CD4-positive, alpha-beta T cell (primary cell): Measurements from ENCODE around the gene CLRN3. TPM values are rescaled to one million over a fixed set of nuclear protein-coding genes. Genes with fewer than 3 reads are reported as not detected.

ENCODE experiments used
- ATAC-seq: fragments of 200-7000 bp; cut with Tn5 transposase; one replicate; pipeline ENCODE4 v1.10.0; 2022; ENCODE audit warnings: mild to moderate bottlenecking; ENCODE audit not compliant: poor library complexity
- CTCF ChIA-PET: fragments of 350-600 bp; sonication (Branson Sonifier 250); formaldehyde crosslinking; loops from one replicate; lab custom pipeline; 2021; ENCODE audit warnings: antibody characterized with exemption, inconsistent platforms; lab: Charles Lee
- POLR2A ChIA-PET: fragments of 350-600 bp; sonication (Branson Sonifier 250); formaldehyde crosslinking; loops from one replicate; lab custom pipeline; 2021; ENCODE audit warnings: antibody characterized with exemption, inconsistent platforms; lab: Charles Lee
- DNase-seq, 14 experiments: peaks; one replicate each; pipeline ENCODE4 v3.0.0-alpha.2; 2013 to 2020; ENCODE audit warnings: mixed read lengths in 2 of 14
- H3K27ac ChIP-seq, 2 donors: one replicate each; pipeline versions ENCODE4 v1.5.1 to v1.7.0; 2013; ENCODE audit warnings: low read length in 2 of 2, low read depth in 1 of 2, mild to moderate bottlenecking in 1 of 2
- H3K27me3 ChIP-seq, 2 experiments: 1 replicate in 1 of 2; 2 replicates in 1 of 2; pipeline versions ENCODE4 v1.6.1 to v1.7.0; 2013; ENCODE audit warnings: low read length in 2 of 2, control low read depth in 1 of 2, mild to moderate bottlenecking in 1 of 2, moderate library complexity in 1 of 2; ENCODE audit not compliant: insufficient read depth in 2 of 2, control insufficient read depth in 1 of 2
- H3K36me3 ChIP-seq: one replicate; pipeline ENCODE4 v1.6.1; 2013; ENCODE audit warnings: low read length, control low read depth; ENCODE audit not compliant: insufficient read depth
- H3K4me1 ChIP-seq: one replicate; pipeline ENCODE4 v1.6.1; 2013; ENCODE audit warnings: low read length, control low read depth; ENCODE audit not compliant: insufficient read depth
- H3K4me3 ChIP-seq: one replicate; pipeline ENCODE4 v1.5.1; 2013; ENCODE audit warnings: mild to moderate bottlenecking, low read length, moderate library complexity
- H3K9me3 ChIP-seq, 2 experiments: 1 replicate in 1 of 2; 2 replicates in 1 of 2; pipeline versions ENCODE4 v1.6.1 to v1.7.0; 2013; ENCODE audit warnings: low read length in 2 of 2, mild to moderate bottlenecking in 2 of 2, control low read depth in 1 of 2, moderate library complexity in 1 of 2; ENCODE audit not compliant: control insufficient read depth in 1 of 2, insufficient read depth in 1 of 2
- H3K27ac Mint-ChIP-seq: one replicate; pipeline ENCODE4 v1.8.0; 2020; ENCODE audit warnings: mixed read lengths
- H3K27me3 Mint-ChIP-seq: one replicate; pipeline ENCODE4 v1.8.0; 2021; ENCODE audit warnings: mixed read lengths
- H3K36me3 Mint-ChIP-seq: one replicate; pipeline ENCODE4 v1.8.0; 2021; ENCODE audit warnings: low read depth, mixed read lengths
- H3K4me1 Mint-ChIP-seq: one replicate; pipeline ENCODE4 v1.8.0; 2021; ENCODE audit warnings: low read depth, mixed read lengths
- H3K4me3 Mint-ChIP-seq: one replicate; pipeline ENCODE4 v1.8.0; 2020; ENCODE audit warnings: mild to moderate bottlenecking, mixed read lengths
- H3K9me3 Mint-ChIP-seq: one replicate; pipeline ENCODE4 v1.8.0; 2020; ENCODE audit warnings: mixed read lengths
- intact Hi-C, 2 experiments: fragments of 100-400 bp; cut with DNase I in 1 of 2; cut with micrococcal nuclease in 1 of 2; formaldehyde crosslinking; loops; one replicate each; pipeline versions ENCODE4 v1.15.1 to v1.9.0; 2023 to 2025; cut with DNase I, micrococcal nuclease
- total RNA-seq, 174 experiments: library from RNA in 2 of 174; stranded (reverse) in 2 of 174; gene quantifications; one replicate each; pipeline ENCODE4 v1.2.3 and lab custom pipeline; 2021 to 2026
- TF ChIP-seq, protein P1 (sequence below): fragments of 200-600 bp; IDR thresholded peaks from one replicate; pipeline ENCODE4 v1.8.0; 2022; ENCODE audit warnings: antibody characterized with exemption, mild to moderate bottlenecking

CLRN3 gene
- total RNA-seq, 2 experiments from 2014 or later = not detected

GRCh38 chr10:127928021-127928806 is 35.5 kb upstream of the CLRN3 start:
- POLR2A ChIA-PET = no interaction called here
- Mint-ChIP-seq H3K9me3 (no peaks in the 10 kb centered on the region), H3K4me3 (no peak overlapping the region), H3K4me1 (no peaks in the 10 kb centered on the region), H3K27ac (no peak overlapping the region), H3K27me3 (no peaks in the 10 kb centered on the region), H3K36me3 (no peaks in the 10 kb centered on the region)
- CTCF ChIA-PET = no interaction called here
- DNase-seq (no peak), ATAC-seq (no peak)
- no peaks in the 10 kb centered on the region for H3K4me1 ChIP-seq
- TF ChIP-seq, protein P1, sequence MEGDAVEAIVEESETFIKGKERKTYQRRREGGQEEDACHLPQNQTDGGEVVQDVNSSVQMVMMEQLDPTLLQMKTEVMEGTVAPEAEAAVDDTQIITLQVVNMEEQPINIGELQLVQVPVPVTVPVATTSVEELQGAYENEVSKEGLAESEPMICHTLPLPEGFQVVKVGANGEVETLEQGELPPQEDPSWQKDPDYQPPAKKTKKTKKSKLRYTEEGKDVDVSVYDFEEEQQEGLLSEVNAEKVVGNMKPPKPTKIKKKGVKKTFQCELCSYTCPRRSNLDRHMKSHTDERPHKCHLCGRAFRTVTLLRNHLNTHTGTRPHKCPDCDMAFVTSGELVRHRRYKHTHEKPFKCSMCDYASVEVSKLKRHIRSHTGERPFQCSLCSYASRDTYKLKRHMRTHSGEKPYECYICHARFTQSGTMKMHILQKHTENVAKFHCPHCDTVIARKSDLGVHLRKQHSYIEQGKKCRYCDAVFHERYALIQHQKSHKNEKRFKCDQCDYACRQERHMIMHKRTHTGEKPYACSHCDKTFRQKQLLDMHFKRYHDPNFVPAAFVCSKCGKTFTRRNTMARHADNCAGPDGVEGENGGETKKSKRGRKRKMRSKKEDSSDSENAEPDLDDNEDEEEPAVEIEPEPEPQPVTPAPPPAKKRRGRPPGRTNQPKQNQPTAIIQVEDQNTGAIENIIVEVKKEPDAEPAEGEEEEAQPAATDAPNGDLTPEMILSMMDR = no peak
- H3K27ac ChIP-seq = no peak overlapping the region
- H3K9me3 ChIP-seq = peaks cover 0 to 6% of the 10 kb centered on the region in 2 experiments
- intact Hi-C loops = no loop called here
- no peaks in the 10 kb centered on the region for H3K36me3 ChIP-seq
- no peak overlapping the region for H3K4me3 ChIP-seq
- H3K27me3 ChIP-seq = no peaks in the 10 kb centered on the region

- intact Hi-C loops = no loop called here
- Histone ChIP-seq H3K27ac (no peak overlapping the region), H3K4me1 (peaks cover 4% of the 10 kb centered on the region), H3K4me3 (no peak overlapping the region), H3K27me3 (no peaks in the 10 kb centered on the region), H3K36me3 (no peaks in the 10 kb centered on the region), H3K9me3 (no peaks in the 10 kb centered on the region)
- ATAC-seq (no peak), DNase-seq (peak in 2 of 14 experiments; percentile 32 to 46)
- Mint-ChIP-seq H3K27me3 (no peaks in the 10 kb centered on the region), H3K4me1 (no peaks in the 10 kb centered on the region), H3K9me3 (no peaks in the 10 kb centered on the region), H3K36me3 (no peaks in the 10 kb centered on the region), H3K4me3 (no peak overlapping the region), H3K27ac (no peak overlapping the region)
- ChIA-PET POLR2A (no interaction called here), CTCF (no interaction called here)
- TF ChIP-seq, protein P1 = no peak
Measured at GRCh38 chr10:127926455-127926854, 33.7 kb upstream of the CLRN3 start.

GRCh38 chr10:127925471-127926207 is 32.9 kb upstream of the CLRN3 start:
- H3K27ac Mint-ChIP-seq = no peak overlapping the region
- peaks cover 5% of the 10 kb centered on the region for H3K4me1 ChIP-seq
- DNase-seq (no peak), ATAC-seq (no peak)
- no peaks in the 10 kb centered on the region for H3K4me1 Mint-ChIP-seq
- POLR2A ChIA-PET = no interaction called here
- H3K36me3 Mint-ChIP-seq = no peaks in the 10 kb centered on the region
- no peaks in the 10 kb centered on the region for H3K36me3 ChIP-seq
- no peak overlapping the region for H3K4me3 Mint-ChIP-seq
- CTCF ChIA-PET = no interaction called here
- H3K27ac ChIP-seq = no peak overlapping the region
- H3K9me3 ChIP-seq = no peaks in the 10 kb centered on the region
- intact Hi-C loops = no loop called here
- no peaks in the 10 kb centered on the region for H3K27me3 Mint-ChIP-seq
- no peaks in the 10 kb centered on the region for H3K9me3 Mint-ChIP-seq
- no peak overlapping the region for H3K4me3 ChIP-seq
- TF ChIP-seq, protein P1 = no peak
- H3K27me3 ChIP-seq = no peaks in the 10 kb centered on the region
